GM21381 (cell line): ENCODE results near the gene SNAI1.
"Not testable (repeated sequence)": the region's sequence is repeated elsewhere in the genome, so short reads cannot be mapped to it uniquely, and the experiment has no call there.

ENCODE experiments used
- ATAC-seq: cut with Tn5 transposase; IDR thresholded peaks from one replicate; pipeline ENCODE4 v1.9.1; 2021; ENCODE audit warnings: mild to moderate bottlenecking, moderate library complexity; ENCODE audit not compliant: unreplicated experiment

Gene SNAI1

DNA sequence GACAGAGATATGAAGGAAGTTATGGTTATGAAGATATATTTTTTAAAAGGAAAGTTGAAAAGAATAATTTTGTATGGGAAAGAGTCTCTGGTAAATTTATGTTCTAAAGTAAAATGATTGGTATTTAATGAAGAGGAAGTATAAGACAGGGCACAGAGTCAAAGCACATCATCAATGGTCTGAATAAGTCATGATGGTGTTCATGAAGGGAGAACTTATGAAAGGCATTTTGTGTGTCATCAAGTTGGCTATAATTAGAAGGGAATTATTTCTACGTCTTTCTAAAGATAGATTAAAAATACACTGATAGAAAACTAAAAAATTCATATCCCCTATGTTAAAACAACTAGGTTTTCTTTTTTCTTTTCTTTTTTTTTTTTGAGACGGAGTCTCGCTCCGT, 21.4 kb upstream of the SNAI1 start:
- ATAC-seq, result no peak

DNA sequence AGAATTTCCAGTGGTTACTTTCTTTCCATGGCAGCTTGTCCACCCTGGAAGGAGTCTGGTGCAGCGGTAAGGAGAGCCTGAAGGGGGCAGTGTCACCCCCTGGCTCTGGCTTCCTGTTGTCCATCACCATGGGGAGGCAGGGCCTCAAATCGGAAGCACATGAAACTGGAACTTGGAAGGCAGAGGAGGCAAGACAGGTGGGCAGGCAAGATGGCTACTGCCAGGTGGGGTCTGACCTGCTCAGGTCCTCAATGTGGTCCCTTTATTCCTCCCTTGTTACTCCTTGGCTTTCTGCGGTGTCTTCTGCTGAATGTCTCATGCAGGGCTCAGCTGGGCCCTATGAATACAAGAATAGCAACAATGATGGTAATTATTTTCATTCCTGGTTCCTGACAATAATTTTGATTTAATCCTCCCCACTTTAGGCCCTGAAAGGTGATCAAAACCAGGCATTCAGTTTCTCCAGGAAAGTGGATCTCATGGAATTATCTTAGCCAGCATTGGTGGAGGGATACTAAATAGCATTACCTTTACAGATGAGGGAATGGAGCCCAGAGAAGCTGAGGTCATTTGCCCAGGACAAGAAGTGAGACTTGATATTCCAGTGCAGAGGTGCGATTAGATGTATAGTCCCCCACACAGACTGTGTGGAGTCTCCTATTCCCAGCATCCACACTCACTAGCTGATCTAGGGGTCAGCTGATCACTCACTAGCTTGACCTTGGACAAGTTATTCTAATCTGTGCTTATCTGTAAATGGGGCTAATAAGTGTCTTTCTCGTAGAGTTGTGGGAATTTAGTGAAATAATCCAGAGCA, 17.6 kb upstream of the SNAI1 start:
- no peak for ATAC-seq

DNA sequence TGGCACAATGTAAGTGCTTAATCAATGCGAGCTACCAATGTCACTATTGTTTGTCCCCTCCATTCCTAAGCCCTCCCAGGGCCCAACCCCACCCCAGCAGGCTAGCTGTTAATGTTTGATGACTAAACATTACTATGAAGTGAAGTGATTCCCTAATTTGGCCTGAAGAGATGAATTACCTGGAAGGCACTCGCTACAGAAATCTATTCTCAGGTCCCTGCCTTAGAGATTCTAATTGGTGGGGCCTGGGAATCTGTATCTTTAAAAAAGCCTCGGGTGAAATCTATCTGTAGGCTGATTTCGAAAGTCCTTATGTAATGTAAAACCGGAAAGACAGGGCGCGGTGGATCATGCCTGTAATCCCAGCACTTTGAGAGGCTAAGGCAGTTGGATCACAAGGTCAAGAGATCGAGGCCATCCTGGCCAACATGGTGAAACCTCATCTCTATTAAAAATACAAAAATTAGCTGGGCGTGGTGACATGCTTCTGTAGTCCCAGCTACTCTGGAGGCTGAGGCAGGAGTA, 16.9 kb upstream of the SNAI1 start:
- no peak for ATAC-seq

DNA sequence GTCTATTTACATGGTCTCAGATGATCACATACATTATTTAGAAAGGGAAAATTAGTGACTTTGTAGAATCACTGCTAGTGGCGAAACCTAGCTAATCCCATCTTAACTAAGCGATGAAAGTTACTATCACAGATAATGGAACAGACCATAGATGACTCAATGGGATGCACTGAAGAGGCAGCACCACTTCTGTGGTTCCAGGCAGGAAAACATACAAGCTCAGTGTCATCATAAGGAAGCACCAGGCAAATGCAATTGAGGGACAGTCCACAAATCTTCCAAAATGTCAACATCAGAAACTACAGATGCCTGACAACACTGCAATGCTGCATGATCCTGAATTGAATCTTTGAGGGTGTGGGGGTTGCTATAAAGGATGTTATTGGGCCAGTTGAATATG, 15.9 kb upstream of the SNAI1 start:
- ATAC-seq, result no peak

DNA sequence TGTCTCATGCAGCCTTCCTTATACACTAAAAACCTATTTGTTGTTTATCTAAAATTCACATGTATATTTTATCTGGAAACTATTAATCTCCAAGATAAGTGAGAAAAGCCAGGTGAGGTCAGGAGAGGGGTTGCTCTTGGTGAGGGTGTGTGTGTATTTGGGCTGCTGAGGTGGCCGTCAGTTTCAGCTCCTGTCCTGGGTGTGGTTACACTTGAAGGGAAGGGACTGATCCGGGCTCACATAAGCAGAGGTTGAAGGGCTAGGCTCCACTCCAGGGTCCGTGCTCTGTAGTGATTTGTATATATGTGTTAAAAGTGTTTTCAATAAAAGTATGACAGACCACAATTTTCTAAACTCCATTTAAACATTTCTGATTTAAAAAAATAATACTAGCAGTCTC, 13.5 kb upstream of the SNAI1 start:
- ATAC-seq, result no peak

DNA sequence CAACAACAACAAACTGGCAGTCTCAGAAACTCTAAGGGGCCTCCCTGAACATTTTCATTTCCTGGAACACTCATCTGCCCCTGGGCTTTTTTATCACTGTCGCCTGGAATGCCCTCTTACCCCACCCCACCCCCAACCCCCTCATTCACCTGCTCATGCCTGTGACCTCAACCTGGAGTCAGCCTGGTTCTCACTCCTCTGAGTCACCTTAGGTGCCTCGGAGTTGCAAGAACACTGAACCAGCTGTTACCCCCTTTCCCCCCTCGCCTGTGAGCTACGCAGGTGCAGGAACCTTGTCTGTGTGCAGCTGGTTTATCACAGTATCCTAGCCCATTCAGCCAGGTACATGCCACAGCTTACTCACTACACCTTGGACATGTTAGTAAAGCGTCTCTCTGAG, 12.8 kb upstream of the SNAI1 start:
- ATAC-seq, result no peak

DNA sequence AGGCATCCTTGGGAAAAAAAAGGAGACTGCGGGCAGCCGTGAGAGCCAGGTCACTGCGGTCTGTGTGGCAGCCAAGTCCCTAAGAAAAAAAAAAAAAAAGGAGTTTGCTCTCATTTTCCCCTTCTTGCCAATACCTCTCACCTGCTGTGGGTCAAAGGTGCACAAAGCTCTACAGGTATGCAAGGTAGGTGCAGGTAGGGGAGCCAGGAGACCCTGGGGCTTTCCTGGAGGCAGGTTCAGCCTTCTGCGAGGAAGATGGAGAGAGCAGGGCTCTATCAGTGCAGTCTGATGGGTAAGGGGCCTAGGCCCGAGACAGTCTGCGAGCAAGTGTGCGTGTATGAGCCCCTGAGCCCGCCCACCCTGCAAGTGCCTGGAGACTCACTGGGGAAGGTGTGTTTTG, 12.3 kb upstream of the SNAI1 start:
- no peak for ATAC-seq

DNA sequence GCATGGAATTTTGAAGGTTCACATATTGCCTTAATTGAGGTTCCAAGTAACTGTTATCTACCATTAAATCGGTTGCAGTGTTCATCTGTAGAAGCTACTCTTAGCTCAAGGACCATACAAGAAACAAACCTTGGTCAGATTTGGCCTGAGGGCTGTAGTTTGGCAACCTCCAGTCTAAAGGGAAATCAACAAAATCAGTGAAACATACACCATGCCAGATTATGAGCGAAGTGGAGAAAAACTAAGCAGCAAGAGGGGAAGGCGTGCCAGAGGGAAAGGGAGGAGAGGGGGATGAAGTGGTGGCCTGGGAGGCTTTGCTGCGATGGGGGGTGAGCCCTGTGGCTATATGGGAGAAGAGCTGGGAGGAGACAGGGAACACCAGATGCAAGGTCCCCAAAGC, 8.8 kb upstream of the SNAI1 start:
- no peak for ATAC-seq

DNA sequence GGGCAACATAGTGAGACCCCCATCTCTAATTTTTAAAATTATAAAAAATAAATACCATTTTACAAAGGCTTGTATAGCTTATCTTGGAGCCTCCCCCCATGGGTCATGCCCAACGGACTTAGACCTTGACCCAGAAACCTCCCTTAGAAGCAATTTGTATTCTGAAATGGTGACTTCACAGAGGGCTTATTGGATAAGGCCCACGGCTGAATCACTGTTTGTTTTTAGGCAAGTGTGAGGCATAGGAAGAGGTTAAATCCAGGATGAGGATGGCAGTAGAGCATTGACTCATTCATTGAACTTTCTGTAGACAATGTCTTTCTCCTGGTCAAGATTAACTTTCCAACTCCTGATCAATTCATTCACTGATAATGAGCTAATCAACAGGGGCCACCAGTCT, 6.2 kb upstream of the SNAI1 start:
- no peak for ATAC-seq

DNA sequence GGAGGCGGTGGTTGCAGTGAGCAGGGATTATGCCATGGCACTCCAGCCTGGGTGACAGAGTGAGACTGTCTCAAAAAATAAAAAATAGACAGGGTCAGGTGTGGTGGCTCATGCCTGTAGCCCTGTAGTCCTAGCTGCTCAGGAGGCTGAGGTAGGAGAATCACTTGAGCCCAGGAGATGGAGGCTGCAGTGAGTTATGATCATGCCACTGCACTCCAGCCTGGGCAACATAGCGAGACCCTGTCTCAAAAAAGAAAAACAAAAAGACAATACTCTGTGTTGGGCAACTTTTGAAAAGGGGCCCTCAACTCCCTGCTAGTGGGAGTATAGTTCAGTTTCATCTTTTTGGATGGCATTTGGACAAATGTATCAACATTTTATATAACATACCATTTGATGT, 5.0 kb upstream of the SNAI1 start:
- not testable (repeated sequence) for ATAC-seq

DNA sequence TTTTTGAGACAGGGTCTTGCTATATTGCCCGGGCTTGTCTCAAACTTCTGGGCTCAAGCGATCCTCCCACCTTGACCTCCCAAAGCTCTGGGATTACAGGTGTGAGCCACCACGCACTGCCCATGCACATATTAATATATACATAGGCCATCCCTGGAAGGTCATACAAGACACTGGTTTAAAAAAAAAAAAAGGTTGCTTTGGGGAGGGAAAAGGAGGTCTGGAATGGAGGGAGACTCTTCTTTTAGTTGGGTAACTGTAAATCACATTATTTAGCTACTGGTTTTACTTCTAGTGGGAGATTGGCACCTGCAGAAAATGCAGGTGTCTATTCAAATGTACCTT, 4.1 kb upstream of the SNAI1 start:
- no peak for ATAC-seq

DNA sequence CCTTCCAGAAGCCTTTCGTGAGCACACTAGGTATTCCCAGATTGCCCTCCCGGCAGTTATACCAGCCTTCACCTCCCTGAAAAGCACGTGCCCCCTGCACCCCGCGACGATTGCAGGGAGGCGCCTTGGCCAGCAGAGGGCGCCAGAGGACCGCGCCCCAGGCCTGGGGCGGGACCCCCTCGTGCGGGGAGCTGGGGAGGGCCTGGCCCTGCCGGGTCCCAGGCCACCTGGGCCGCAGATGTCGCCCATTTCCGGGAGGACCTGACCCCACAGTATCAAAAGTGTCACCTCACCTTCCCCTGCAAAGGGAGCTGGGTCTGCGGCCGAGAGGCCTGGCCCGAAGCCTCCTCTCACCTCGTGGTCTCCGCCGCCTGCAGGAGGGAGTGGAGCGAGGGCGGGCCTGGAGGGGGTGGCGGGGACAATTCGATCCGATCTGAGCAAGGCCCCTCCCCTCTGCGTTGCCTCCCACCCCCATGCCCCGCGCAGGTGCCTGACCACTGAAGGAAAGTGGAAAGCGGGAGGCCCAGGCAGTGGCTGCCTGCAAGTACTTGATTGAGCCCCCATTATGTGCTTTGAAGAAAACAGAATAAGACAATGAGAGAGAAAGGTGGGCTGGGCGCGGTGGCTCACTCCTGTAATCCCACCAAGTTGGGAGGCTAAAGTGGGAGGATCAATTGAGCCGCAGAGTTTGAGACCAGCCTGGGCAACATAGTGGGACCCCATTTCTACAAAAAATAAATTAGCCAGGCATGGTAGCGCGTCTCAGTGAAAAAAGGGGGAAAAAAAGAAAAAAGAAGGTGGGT, 3.5 kb upstream of the SNAI1 start:
- ATAC-seq, result no peak

DNA sequence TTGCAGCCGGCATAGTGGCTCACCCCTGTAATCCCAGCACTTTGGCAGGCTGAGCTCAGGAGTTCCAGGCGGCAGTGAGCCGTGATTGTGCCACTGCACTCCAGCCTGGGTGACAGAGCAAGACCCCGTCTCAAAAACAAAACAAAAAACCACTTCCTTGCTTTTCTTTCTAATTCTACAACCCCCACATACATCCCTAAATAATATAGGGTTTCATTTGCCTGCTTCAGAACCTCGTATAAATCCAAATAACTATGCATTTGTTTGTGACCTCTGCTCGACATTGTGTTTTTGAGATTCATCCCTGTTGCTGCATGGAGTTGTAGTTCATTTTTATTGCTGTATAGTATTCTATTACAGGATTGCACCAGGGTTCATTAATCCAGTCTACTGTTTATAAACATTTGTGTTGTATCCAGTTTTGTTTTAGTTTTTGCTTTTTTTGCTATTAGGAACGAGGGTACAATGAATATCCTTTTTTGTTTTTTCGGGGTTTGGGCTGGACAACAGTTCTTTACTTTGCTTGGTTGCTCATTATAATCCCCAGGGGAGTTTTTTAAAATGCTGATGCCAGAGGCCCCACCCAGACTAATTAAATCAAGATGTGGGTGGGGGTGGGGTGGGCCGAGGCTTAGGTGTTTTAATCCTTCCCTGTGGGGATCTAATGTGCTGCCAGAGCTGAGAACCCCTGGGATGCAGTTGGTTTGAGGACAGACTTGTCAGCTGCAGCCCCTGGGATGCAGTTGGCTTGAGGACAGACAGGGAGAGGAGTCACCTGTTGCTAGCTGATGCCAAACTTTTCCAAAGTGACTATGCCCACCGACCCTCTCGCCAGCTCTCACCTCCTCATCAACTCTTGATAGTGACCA, 2.4 kb upstream of the SNAI1 start:
- no peak for ATAC-seq

DNA sequence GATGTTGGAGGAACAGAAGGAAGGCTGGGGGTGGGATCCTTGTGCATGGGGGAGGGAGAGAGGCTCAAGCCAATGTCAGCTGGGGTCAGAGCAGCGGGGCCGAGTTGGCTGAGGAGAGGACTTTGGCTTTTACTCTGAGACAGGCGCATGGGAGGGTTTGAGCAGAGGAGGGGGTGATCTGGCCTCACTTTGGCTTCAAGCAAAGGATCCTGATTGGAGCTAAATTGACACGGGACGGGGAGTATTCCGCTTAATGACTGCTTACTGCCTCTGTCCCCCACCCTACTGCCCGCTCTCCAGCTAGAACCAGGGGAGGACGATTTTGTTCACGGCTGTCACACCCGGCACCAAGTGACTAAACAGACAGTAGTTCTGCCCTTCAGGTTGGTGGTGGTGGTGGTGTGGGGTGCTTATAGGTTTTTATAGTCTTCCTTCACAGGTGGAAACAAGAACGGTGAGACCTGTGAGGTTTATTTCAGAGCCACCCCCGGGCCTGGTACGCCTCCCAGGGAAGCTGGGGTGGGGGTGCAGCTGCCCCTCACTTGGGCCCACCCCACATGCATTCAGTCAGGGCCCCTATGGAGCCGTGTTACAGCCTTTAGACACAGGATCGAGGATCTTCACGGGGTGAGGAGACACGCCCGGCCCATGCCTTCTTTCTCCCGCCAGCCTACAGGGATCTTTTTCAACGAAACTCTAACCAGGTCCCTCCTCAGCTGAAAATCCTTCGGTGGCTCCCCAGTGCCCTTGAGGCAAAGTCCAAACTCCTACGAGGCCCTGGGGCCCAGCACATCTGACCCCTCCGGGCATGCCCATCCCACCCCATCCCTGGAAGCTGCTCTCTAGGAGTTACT, 1.3 kb upstream of the SNAI1 start:
- no peak for ATAC-seq

DNA sequence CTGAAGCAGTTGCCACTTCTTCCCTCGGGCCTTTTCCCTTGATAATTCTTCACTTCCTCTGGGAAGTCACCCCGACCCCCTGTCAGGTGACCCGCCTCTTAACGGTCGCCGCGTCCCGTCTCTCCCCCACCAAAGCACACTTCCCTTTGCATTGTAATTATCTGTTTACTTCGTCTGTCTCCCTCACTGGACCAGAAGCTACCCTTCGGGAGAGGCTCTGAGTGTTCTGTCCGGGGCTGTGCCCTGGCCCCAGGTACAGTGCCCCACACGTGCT, 771 bp upstream of the SNAI1 start:
- no peak for ATAC-seq

DNA sequence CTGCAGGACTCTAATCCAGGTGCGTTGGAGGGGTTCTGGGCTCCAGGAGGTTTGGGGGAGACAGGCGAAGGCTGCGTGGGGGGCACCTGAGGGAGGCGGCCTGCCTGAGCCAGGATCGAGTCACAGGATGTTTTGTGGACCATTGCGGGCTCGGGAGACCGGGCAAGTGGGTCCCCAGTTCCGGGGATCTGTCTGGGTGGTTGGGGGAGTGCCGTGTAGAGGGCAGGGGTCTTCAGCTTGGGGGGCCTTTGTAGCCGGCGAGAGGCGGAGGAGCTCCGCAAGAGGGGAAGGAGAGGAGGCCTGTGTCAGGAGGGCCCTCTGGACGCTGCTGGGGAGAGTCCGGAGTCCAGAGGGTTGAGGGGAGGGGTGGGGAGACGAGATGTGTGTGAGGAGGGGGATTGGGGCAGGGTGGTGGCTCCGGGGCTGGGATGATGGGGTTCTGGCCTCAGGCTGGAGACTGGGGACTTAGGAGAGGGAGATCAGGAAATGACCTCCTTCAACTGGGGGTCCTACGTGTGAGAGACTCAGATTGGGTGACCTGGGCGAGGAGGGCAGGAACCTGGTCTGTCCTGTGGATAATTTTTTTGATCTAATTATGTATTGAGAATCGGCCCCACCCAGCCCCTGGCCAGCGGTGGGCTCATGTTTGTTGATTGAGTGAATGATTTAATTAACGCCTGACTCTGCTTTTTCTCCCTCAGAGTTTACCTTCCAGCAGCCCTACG, 505 bp downstream of the SNAI1 start:
- ATAC-seq, result no peak

DNA sequence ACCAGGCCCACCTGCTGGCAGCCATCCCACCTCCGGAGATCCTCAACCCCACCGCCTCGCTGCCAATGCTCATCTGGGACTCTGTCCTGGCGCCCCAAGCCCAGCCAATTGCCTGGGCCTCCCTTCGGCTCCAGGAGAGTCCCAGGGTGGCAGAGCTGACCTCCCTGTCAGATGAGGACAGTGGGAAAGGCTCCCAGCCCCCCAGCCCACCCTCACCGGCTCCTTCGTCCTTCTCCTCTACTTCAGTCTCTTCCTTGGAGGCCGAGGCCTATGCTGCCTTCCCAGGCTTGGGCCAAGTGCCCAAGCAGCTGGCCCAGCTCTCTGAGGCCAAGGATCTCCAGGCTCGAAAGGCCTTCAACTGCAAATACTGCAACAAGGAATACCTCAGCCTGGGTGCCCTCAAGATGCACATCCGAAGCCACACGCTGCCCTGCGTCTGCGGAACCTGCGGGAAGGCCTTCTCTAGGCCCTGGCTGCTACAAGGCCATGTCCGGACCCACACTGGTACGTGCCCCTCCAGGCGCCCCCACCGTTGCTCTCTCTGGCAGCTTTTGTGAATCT, 1.1 kb downstream of the SNAI1 start:
- ATAC-seq, result no peak

DNA sequence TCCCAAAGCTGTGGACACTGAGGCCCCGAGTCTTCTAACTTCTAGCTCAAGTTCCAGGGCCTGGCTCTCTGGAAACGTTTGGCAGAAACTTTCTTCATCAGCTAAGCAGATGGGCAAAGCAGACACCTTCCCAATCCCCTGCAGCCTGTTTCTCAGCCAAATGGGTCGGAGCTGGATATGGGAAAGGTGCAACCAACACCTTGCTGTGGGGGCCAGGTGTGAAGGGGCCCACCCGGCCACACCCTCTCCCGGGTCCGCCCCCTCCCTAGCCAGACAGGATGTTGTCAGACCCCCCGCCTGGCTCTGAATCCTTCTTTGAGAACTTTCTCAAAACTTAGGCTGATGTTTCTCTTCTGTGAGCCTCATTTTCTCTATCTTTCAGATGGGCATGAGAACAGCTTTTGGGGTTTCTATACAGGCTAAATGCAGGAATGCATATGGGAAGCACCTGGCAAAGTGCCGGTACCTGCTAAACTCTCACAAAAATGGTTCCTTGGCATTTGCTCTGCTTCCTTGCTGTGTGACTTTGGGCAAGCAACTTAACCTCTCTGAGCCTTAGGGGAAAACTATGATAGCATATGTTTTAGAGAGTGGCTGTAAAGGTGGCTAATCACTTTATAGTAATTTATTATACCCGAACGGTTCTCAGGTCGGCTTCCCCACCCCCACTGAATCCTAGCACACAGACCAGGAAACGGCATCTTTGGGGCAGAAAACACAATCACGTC, 1.8 kb downstream of the SNAI1 start:
- ATAC-seq, result no peak

DNA sequence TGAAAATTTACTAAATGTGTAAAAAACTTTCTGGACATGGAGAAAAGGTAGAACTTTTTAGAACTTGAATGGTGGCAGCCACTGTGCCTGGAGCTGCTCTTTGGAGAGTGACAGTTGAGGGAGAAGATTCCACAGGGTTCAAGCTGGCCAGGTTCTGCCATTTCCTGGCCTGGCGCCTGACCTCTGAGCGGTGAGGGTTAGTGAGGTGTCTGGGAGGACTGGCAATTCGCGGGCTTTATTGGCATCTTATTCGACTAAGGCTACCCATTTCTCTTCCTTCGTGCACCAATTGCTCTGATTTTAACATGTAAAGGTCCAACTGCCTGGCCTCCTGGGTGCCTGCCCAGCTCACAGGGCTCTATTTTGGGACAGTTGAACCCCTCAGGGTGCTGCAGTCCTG, 2.4 kb downstream of the SNAI1 start:
- ATAC-seq, result no peak
